AG04450 (cell line): ENCODE results near the gene EFCAB6. TPM values are rescaled to one million over a fixed set of nuclear protein-coding genes. Genes with fewer than 3 reads are reported as not detected.

ENCODE experiments used
- CTCF ChIA-PET: fragments of 300-600, 350-600 bp; formaldehyde crosslinking; extraction: SDS; loops from one replicate; lab custom pipeline; 2022; ENCODE audit warnings: antibody characterized with exemption, inconsistent platforms; lab: Charles Lee
- POLR2A ChIA-PET: fragments of 350-600 bp; formaldehyde crosslinking; extraction: SDS; loops from one replicate; lab custom pipeline; 2021; ENCODE audit warnings: antibody characterized with exemption, inconsistent platforms; lab: Yijun Ruan, JAX
- DNase-seq: peaks from one replicate; pipeline ENCODE4 v3.0.0-alpha.2; 2011; ENCODE audit warnings: low read depth, low spot score
- H3K27ac ChIP-seq: one replicate; pipeline ENCODE4 v1.5.1; 2012; ENCODE audit warnings: low read depth, low read length, control low read depth
- H3K27me3 ChIP-seq: one replicate; pipeline ENCODE4 v1.6.0; 2012; ENCODE audit warnings: low read length; ENCODE audit not compliant: control insufficient read depth, insufficient read depth
- H3K4me3 ChIP-seq: 2 replicates; pipeline ENCODE4 v1.5.1; 2011; ENCODE audit warnings: mild to moderate bottlenecking, low read depth, low read length, control low read depth
- H3K9me3 ChIP-seq: 2 replicates; pipeline ENCODE4 v1.5.1; 2012; ENCODE audit warnings: low read length; ENCODE audit not compliant: control insufficient read depth, insufficient read depth
- polyA plus RNA-seq: library from polyadenylated mRNA; depleted of rRNA; stranded (reverse); fragments of >200 nt; gene quantifications from 2 replicates; pipeline ENCODE4 v1.2.3, GENCODE V29; 2011
- TF ChIP-seq, protein P1 (sequence below): IDR thresholded peaks from 2 replicates; pipeline ENCODE4 v1.5.1; 2011; ENCODE audit warnings: low read depth, low read length, control low read depth, inconsistent platforms

The EFCAB6 gene
- polyA plus RNA-seq, 1 experiment: 1.4 TPM

- TF ChIP-seq, protein P1, sequence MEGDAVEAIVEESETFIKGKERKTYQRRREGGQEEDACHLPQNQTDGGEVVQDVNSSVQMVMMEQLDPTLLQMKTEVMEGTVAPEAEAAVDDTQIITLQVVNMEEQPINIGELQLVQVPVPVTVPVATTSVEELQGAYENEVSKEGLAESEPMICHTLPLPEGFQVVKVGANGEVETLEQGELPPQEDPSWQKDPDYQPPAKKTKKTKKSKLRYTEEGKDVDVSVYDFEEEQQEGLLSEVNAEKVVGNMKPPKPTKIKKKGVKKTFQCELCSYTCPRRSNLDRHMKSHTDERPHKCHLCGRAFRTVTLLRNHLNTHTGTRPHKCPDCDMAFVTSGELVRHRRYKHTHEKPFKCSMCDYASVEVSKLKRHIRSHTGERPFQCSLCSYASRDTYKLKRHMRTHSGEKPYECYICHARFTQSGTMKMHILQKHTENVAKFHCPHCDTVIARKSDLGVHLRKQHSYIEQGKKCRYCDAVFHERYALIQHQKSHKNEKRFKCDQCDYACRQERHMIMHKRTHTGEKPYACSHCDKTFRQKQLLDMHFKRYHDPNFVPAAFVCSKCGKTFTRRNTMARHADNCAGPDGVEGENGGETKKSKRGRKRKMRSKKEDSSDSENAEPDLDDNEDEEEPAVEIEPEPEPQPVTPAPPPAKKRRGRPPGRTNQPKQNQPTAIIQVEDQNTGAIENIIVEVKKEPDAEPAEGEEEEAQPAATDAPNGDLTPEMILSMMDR: no peak
- ChIA-PET CTCF (no interaction called here), POLR2A (no interaction called here)
- Histone ChIP-seq H3K4me3 (no peak overlapping the region), H3K9me3 (no peaks in the 10 kb centered on the region; the same call in 1 of the 2 replicates), H3K27ac (no peak overlapping the region), H3K27me3 (peaks cover 18% of the 10 kb centered on the region)
- no peak for DNase-seq
These were observed 47.1 kb upstream of the EFCAB6 start for GRCh38 chr22:43859176-43859575.

- TF ChIP-seq, protein P1: no peak
- Histone ChIP-seq H3K27ac (no peak overlapping the region), H3K27me3 (peaks cover 18% of the 10 kb centered on the region), H3K9me3 (no peaks in the 10 kb centered on the region; the same call in 1 of the 2 replicates), H3K4me3 (no peak overlapping the region)
- CTCF ChIA-PET: no interaction called here
- POLR2A ChIA-PET: interaction anchor here (0.7 kb wide), 1 partner anchor 48 kb away, joined by 3 read pairs; no protein-coding TSS in a partner anchor
- no peak for DNase-seq
These were observed 46.2 kb upstream of the EFCAB6 start for GRCh38 chr22:43858156-43858895.

GRCh38 chr22:43857367-43857766 lies 45.3 kb upstream of the EFCAB6 start:
- H3K27ac ChIP-seq: no peak overlapping the region
- H3K4me3 ChIP-seq: no peak overlapping the region
- no peak for DNase-seq
- H3K9me3 ChIP-seq: no peaks in the 10 kb centered on the region
- TF ChIP-seq, protein P1: no peak
- peaks cover 15% of the 10 kb centered on the region for H3K27me3 ChIP-seq
- ChIA-PET CTCF (interaction anchor here (0.7 kb wide), 1 partner anchor 173 kb away, joined by 3 read pairs; no protein-coding TSS in a partner anchor), POLR2A (interaction anchor here (0.7 kb wide), 1 partner anchor 9 kb away, joined by 3 read pairs; no protein-coding TSS in a partner anchor)

GRCh38 chr22:43855431-43855830 lies 43.3 kb upstream of the EFCAB6 start:
- DNase-seq: no peak
- no peak overlapping the region for H3K4me3 ChIP-seq
- TF ChIP-seq, protein P1: no peak
- CTCF ChIA-PET: no interaction called here
- no peaks in the 10 kb centered on the region for H3K9me3 ChIP-seq
- POLR2A ChIA-PET: no interaction called here
- peaks cover 10% of the 10 kb centered on the region for H3K27me3 ChIP-seq
- H3K27ac ChIP-seq: no peak overlapping the region

- POLR2A ChIA-PET: no interaction called here
- CTCF ChIA-PET: no interaction called here
These were observed 42.7 kb upstream of the EFCAB6 start for GRCh38 chr22:43854786-43855271.

More at GRCh38 chr22:43854786-43855271, 42.7 kb upstream of the EFCAB6 start:
- H3K27me3 ChIP-seq: peaks cover 8% of the 10 kb centered on the region
- no peak for DNase-seq
- no peaks in the 10 kb centered on the region for H3K9me3 ChIP-seq
- no peak overlapping the region for H3K4me3 ChIP-seq
- TF ChIP-seq, protein P1: no peak
- H3K27ac ChIP-seq: no peak overlapping the region
